GM21576 (cell line): Measurements from ENCODE around the gene CNNM3.
A peak's percentile ranks its signal among the peaks of the same experiment; 100 is the strongest.
"Not testable (repeated sequence)": the region's sequence is repeated elsewhere in the genome, so short reads cannot be mapped to it uniquely, and the experiment has no call there.

Experiments used
- ATAC-seq: cut with Tn5 transposase; IDR thresholded peaks from one replicate; pipeline ENCODE4 v1.9.1; 2021; ENCODE audit warnings: mild to moderate bottlenecking, moderate library complexity; ENCODE audit not compliant: unreplicated experiment

CNNM3 gene

DNA sequence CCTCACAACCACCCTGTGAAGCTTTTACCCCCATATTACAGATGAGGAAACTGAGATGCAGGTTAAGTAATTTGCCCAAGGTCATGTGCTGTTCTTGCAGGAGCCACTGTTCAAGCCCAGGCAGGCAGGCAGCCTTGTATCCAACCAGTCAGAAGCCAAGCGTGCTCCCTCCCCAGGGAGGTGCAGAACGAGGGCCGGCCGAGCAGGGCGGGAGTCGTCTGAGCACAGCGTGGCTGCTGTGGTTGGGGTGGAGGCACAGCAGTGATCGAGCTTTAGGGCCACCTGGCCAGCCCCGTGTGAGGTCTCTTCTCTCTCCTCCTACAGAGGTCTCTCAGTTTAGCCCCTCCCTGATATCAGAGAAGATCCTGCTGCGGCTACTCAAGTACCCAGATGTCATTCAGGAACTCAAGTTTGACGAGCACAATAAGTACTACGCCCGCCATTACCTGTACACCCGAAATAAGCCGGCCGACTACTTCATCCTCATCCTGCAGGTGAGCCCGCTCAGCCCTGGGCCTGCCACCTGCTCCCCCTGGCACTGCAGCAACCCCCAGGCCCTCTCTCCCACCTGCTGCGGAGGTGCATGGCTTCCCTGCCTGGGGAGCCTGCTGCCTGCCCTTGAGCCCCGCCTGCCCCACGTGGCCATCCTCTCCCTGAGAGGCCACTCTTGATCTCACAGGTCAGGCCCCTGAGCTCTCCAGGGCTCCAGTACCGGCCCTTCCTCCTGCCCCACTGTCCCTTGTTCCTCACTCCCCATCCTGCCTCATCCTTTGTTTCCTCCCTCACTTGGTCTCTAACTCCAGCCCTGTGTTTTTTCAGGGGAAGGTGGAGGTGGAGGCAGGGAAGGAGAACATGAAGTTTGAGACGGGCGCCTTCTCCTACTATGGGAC is 17.1 kb upstream of the CNNM3 start:
- ATAC-seq = no peak

- no peak for ATAC-seq
Measured at GRCh38 chr2:96799623-96799935, 16.5 kb upstream of the CNNM3 start.

- no peak for ATAC-seq
Measured at GRCh38 chr2:96800061-96801004, 15.7 kb upstream of the CNNM3 start.

GRCh38 chr2:96801005-96801785 is 14.9 kb upstream of the CNNM3 start:
- ATAC-seq = no peak

GRCh38 chr2:96801786-96802595 is 14.1 kb upstream of the CNNM3 start:
- ATAC-seq = peak; percentile 53

DNA sequence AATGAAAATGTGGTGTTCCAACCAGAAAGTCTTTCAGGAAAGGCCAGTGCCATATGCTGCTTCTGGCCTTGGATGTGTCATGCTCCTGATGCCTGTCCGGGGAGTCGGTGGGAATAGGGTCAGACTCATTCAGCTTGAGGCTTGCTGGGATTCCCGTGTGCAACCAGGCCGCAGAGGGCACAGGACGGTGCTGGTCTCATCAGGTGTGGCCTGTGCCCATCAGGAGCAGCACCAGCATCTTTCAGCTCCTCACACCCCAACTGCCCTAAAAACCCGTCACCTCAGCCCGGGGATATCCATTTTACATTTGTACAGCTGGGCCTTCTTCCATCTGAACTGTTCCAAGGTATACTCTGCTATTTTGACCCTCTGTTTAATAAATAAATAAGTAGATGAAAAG is 13.3 kb upstream of the CNNM3 start:
- ATAC-seq = no peak

- no peak for ATAC-seq
Measured at GRCh38 chr2:96804986-96805385, 11.1 kb upstream of the CNNM3 start.

DNA sequence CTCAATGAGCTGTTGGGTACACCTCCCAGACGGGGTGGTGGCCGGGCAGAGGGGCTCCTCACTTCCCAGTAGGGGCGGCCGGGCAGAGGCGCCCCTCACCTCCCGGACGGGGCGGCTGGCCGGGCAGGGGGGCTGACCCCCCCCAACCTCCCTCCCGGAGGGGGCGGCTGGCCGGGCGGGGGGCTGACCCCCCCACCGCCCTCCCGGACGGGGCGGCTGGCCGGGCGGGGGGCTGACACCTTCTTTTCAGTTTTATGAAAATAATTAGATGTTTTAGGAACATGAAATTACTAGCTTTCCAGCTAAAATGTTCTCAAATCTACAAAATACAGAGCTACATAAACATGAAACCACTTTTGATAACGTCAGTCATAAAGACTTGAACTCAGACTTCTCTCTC is 10.1 kb upstream of the CNNM3 start:
- ATAC-seq = not testable (repeated sequence)

GRCh38 chr2:96806468-96807126 is 9.5 kb upstream of the CNNM3 start:
- ATAC-seq = no peak

- no peak for ATAC-seq
Measured at GRCh38 chr2:96807127-96807471, 9.0 kb upstream of the CNNM3 start.

DNA sequence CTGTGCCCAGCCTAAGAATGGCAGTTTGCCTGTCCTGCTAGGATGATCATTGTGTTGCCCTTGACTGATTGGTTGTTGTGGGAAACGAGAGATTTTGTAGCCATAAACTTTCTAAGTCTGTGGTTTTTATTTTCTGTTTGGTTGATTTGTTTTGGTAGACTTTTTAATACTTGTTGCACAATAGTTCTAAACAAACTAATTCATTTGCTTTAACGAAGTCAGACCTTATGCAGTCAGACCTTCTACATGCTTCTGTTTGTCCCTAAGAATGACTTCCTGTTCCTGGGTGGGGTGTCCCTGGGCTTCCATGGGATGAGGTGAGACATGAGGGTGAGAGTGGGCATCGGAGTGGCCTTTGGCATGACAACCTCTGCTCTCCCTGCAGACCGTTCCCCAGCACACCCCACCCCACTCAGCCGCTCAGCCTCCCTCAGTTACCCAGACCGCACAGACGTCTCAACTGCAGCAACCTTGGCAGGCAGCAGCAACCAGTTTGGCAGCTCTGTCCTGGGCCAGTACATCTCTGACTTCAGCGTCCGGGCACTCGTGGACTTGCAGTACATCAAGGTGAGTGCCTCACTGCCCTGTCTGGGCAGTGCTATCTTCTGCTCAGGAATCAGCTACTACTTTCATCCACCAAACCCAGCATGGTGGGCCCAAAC is 7.8 kb upstream of the CNNM3 start:
- no peak for ATAC-seq

- ATAC-seq = no peak
Measured at GRCh38 chr2:96809216-96809882, 6.7 kb upstream of the CNNM3 start.

GRCh38 chr2:96809951-96810782 is 5.9 kb upstream of the CNNM3 start:
- no peak for ATAC-seq

GRCh38 chr2:96810783-96811192 is 5.3 kb upstream of the CNNM3 start:
- no peak for ATAC-seq

DNA sequence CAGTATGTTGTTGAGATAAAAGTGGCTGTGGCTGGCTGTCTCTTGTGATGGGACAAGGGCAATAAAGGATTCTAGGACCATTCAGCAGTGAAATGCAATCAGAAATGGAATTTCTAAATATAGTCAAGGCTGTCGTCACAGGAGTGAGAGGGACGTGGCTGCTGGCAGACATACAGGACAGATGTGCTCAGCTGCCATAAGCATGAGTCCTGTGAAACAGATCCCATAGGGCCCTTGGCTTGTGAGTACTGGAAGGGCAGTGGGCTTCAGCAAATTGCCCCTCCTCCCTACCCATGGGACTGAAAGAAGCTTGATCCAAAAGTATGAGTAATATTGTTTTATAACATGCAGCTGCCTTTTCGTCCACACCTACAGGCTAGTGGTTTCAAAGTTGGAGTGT is 4.2 kb upstream of the CNNM3 start:
- no peak for ATAC-seq

DNA sequence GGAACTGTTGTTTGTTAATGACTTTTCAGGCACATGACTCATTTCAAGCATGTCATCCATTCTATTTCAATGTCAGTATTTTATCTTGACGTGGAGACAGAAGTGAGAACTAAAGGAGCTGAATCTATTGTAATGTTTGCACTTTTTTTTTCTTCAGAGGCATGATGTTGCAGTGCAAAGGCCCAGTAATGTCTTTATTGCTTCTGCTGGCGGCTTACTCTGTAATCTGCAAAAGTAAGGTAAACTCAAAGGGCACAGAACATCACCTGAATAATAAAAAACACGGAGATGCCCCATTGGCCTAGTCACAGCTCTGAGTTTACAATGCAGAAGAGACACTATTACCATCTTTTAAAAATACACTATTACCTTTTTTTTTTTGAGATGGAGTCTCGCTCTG is 2.4 kb upstream of the CNNM3 start:
- no peak for ATAC-seq

DNA sequence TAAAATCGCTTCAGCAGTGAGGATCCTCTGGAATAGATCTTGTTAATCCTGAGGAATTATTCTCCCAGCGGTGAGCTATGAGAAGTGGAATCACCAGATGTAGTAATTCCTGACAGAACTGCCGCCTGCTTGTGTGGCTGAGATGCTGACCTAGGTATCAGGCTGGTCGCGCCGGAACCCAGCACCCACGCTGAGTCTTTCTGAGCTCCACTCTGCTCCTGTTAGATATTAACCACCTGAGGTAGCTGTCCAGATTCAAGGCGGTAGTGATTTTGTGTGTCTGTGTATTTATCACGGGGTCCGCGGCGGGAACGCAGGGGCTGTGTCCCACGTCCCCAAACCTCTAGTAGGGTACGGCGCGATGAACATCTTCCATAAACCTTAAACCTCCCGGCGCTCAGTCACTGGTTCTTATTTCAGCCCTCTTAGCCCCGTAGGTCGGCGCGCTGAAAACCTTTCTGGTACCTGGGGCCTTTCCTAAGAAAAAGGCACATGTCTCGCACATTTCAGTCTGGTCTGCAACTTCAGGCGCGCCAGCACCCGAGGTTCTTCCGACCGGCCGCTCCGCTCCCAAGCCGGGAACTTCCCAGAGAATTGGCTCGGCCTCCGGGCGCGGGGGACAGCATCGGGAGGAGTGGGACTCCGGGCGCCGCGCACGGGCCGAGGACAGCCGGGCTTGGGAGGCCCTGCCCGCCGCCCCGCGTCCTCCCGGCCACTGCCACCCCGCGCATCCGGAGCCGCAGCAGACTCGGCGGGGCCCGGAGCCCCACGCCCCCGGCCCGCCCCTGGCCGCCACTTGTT is 542 bp upstream of the CNNM3 start:
- ATAC-seq = no peak
